ENCODE measurements around the gene ALG5.

GRCh38 chr13:36905944-36906343 lies 93.2 kb downstream of the ALG5 start:
- TF ChIP-seq POLR2AphosphoS5 (IDR thresholded peaks at IDR 0.05) (no peak), CTCF (IDR thresholded peaks at IDR 0.05) (no peak)

Data from sigmoid colon (tissue), 4 donors.